VCaP (cell line): Measurements from ENCODE around the gene LGI2.
A peak's percentile ranks its signal among the peaks of the same experiment; 100 is the strongest.

ENCODE experiments used
- H3K27ac ChIP-seq: fragments of 450-650 bp; 2 replicates; pipeline ENCODE4 v1.5.1; 2017
- CTCF ChIP-seq: fragments of 450-650 bp; conservative IDR thresholded peaks from 2 replicates; pipeline ENCODE4 v1.5.1; 2017; ENCODE audit warnings: mild to moderate bottlenecking, moderate library complexity

The LGI2 gene

GRCh38 chr4:24979554-24979953, 51.2 kb downstream of the LGI2 start:
- TF ChIP-seq CTCF, result no peak
- H3K27ac ChIP-seq, result peak overlapping the region; percentile 63

- TF ChIP-seq CTCF, result no peak
- no peak overlapping the region for H3K27ac ChIP-seq
Observed at GRCh38 chr4:24978291-24979075, 52.3 kb downstream of the LGI2 start.

GRCh38 chr4:24975510-24975909, 55.2 kb downstream of the LGI2 start:
- H3K27ac ChIP-seq, result no peak overlapping the region
- no peak for TF ChIP-seq CTCF

- H3K27ac ChIP-seq, result peak overlapping the region; percentile 75
- TF ChIP-seq CTCF, result 0 out of 2 replicates have a peak, but pooled peaks have one; percentile 9
Observed at GRCh38 chr4:24973747-24974601, 56.8 kb downstream of the LGI2 start.

- no peak for TF ChIP-seq CTCF
- peak overlapping the region; percentile 75 for H3K27ac ChIP-seq
Observed at GRCh38 chr4:24973404-24973746, 57.4 kb downstream of the LGI2 start.

GRCh38 chr4:24971192-24971591, 59.6 kb downstream of the LGI2 start:
- no peak for TF ChIP-seq CTCF
- no peak overlapping the region for H3K27ac ChIP-seq

GRCh38 chr4:24970635-24971034, 60.1 kb downstream of the LGI2 start:
- H3K27ac ChIP-seq, result no peak overlapping the region
- TF ChIP-seq CTCF, result no peak
